Large intestine (tissue), 3 donors: ENCODE measurements around the gene MAPK14. TPM values are rescaled to one million over a fixed set of nuclear protein-coding genes. Genes with fewer than 3 reads are reported as not detected.

Source experiments
- DNase-seq, 2 donors: peaks; one replicate each; pipeline versions ENCODE4 v3.0.0 to v3.0.0-alpha.2; 2013
- H3K27ac ChIP-seq: one replicate; pipeline ENCODE4 v1.5.1; 2013; ENCODE audit warnings: low read length
- H3K27me3 ChIP-seq: 2 replicates; pipeline ENCODE4 v1.6.1; 2013; ENCODE audit warnings: low read length; ENCODE audit not compliant: control insufficient read depth, insufficient read depth
- H3K36me3 ChIP-seq: 2 replicates; pipeline ENCODE4 v1.6.1; 2013; ENCODE audit warnings: low read length; ENCODE audit not compliant: control insufficient read depth, insufficient read depth
- H3K4me1 ChIP-seq: one replicate; pipeline ENCODE4 v1.6.1; 2013; ENCODE audit warnings: low read length; ENCODE audit not compliant: control insufficient read depth, insufficient read depth
- H3K4me3 ChIP-seq: one replicate; pipeline ENCODE4 v1.5.1; 2013; ENCODE audit warnings: low read length
- H3K9me3 ChIP-seq: one replicate; pipeline ENCODE4 v1.6.1; 2013; ENCODE audit warnings: mild to moderate bottlenecking, low read depth, low read length, moderate library complexity; ENCODE audit not compliant: control insufficient read depth
- WGBS: methylation state at CpG from one replicate; pipeline ENCODE4 v1.1.5; 2013; ENCODE audit warnings: low lambda C conversion rate; ENCODE audit not compliant: insufficient coverage; 5-methylcytosine and 5-hydroxymethylcytosine counted together
- polyA plus RNA-seq: library from polyadenylated mRNA; unstranded; fragments of 120-200 nt; gene quantifications from one replicate; pipeline ENCODE4 v1.2.1, GENCODE V29; 2013

The MAPK14 gene
- polyA plus RNA-seq, 1 donor = 74.8 TPM

DNA sequence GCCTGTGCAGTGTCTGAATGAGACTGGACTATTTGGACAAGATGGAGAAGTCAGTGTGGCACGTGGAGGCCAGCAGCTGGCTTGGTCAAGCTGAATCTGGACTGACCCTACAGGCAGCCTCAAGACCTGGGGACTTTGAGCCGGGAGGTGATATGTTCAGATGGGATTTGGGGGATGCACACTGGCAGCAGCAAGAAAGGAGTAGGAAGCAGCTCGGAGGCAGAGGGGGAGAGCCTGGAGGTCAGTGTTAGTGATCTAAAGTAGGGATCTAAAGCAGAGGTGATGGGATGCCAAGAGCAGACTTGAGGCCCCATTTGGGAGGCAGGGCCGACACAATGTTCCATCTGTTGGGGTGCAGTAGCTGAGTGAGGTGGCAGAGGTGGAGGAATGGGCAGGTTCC is 105.5 kb downstream of the MAPK14 start:
- DNase-seq = no peak
- Histone ChIP-seq H3K4me3 (peak overlapping the region; percentile 66), H3K27me3 (no peaks in the 10 kb centered on the region), H3K36me3 (peaks cover 50% of the 10 kb centered on the region), H3K27ac (peak overlapping the region; percentile 99), H3K4me1 (peaks cover 36% of the 10 kb centered on the region), H3K9me3 (no peaks in the 10 kb centered on the region)
- WGBS = 60% methylated on average over 1 of the region's 4 CpGs

DNA sequence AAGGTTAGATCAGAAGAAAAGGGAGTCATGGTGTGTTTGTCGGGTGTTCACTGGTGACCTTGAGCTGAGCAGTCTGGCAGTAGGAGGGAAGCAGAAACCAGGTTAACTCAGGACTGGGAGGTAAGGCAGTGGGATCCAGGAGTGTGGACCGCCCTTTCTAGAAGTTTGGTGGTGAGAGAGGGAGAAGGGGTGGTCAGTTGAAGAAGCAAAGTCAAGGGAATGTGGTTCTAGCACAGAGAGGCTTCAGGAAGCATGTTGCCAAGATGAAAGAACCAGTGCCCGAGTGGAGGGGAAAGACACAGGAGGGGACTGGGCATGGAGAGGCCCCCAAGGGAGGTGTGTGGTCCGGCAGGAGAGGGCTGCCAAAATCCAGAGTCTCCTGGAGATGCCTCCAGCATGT is 106.3 kb downstream of the MAPK14 start:
- H3K36me3 ChIP-seq = peaks cover 58% of the 10 kb centered on the region
- H3K27ac ChIP-seq = peak overlapping the region; percentile 99
- no peaks in the 10 kb centered on the region for H3K27me3 ChIP-seq
- peaks cover 32% of the 10 kb centered on the region for H3K4me1 ChIP-seq
- DNase-seq = no peak
- no peak overlapping the region for H3K4me3 ChIP-seq
- WGBS = 100% methylated on average over 1 of the region's 4 CpGs
- no peaks in the 10 kb centered on the region for H3K9me3 ChIP-seq

DNA sequence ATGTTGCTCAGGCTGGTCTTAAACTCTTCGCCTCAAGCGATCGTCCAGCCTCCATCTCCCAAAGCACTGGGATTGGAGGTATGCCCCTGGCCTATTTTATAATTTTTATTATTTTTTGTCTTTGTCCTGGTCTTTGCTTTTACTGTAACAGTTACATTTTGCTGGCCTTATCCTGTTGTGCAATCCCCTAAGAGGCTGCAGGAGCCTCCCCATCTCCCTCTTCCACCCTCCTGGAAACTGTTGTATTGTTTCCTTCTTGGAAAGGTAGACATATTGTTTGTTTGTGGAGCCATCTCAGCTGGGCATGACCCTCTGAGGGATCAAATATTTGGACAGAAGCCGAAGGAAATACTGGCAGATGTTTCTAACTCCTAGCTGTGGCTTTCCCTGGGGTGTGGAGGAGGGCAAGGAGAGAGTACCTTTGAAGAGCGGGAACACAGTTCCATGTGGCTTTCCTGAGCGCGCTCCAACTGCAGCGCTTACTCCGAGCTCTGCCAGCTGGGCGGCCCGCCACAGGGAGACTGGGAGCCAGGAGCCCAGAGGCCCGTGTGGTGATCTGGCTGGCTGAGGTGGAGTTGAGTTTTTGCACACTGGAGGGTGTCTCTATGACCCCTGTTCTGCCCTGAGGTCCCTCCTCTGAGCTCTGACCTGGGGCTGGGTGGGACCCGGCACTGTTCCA is 107.6 kb downstream of the MAPK14 start:
- Histone ChIP-seq H3K4me1 (peaks cover 32% of the 10 kb centered on the region), H3K4me3 (no peak overlapping the region), H3K9me3 (no peaks in the 10 kb centered on the region), H3K27me3 (no peaks in the 10 kb centered on the region), H3K36me3 (peaks cover 71% of the 10 kb centered on the region), H3K27ac (no peak overlapping the region)
- DNase-seq = no peak
- WGBS = no CpG with 5 or more reads among the region's 13 CpGs

DNA sequence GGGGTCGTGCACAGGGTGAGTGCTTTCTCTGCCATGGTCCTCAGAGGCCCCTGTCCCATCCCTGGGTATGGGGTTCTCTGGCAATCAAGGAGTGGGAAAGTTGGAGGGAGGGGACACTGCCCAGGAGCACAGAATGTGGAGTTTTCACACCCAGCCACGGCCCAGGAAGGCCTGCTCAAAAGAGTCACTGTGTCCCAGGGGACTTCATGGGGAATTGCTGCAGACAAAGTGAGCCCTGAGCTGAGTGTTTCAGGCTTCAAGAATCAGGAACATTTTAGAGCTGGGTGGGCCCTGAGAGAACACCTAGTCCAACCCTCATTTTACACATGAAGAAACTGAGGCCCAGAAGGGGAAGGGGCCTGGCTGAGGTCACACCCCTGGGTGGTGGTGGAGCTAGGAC is 108.4 kb downstream of the MAPK14 start:
- WGBS = no CpG with 5 or more reads among the region's 2 CpGs
- no peak for DNase-seq
- Histone ChIP-seq H3K36me3 (peaks cover 78% of the 10 kb centered on the region), H3K9me3 (no peaks in the 10 kb centered on the region), H3K27ac (no peak overlapping the region), H3K4me3 (no peak overlapping the region), H3K4me1 (peaks cover 32% of the 10 kb centered on the region), H3K27me3 (no peaks in the 10 kb centered on the region)

DNA sequence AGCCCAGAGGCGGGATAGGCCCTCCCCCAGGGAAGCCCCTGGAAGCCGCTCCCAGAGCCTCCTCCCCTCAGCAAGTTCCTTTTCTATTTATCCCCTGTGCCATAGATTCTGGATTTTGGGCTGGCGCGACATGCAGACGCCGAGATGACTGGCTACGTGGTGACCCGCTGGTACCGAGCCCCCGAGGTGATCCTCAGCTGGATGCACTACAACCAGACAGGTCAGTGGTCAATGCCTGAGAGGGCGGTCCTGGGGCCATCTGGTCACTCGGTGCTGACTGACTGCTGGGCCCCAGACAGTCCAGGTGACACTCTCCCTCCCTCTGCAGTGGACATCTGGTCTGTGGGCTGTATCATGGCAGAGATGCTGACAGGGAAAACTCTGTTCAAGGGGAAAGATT is 108.9 kb downstream of the MAPK14 start:
- H3K27ac ChIP-seq = no peak overlapping the region
- H3K4me3 ChIP-seq = no peak overlapping the region
- no peaks in the 10 kb centered on the region for H3K27me3 ChIP-seq
- DNase-seq = no peak
- no peaks in the 10 kb centered on the region for H3K9me3 ChIP-seq
- no CpG with 5 or more reads among the region's 12 CpGs for WGBS
- H3K4me1 ChIP-seq = peaks cover 32% of the 10 kb centered on the region
- peaks cover 78% of the 10 kb centered on the region for H3K36me3 ChIP-seq

DNA sequence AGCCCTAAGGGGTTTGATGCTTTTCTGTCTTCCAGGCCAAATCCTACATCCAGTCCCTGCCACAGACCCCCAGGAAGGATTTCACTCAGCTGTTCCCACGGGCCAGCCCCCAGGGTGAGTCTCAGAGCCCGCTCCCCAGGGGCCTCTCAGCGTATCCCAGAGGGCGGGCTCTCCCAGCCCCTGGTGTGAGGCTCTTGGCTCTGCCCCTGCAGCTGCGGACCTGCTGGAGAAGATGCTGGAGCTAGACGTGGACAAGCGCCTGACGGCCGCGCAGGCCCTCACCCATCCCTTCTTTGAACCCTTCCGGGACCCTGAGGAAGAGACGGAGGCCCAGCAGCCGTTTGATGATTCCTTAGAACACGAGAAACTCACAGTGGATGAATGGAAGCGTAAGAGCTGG is 111.1 kb downstream of the MAPK14 start:
- no CpG with 5 or more reads among the region's 15 CpGs for WGBS
- Histone ChIP-seq H3K27me3 (no peaks in the 10 kb centered on the region), H3K9me3 (no peaks in the 10 kb centered on the region), H3K27ac (no peak overlapping the region), H3K4me3 (no peak overlapping the region), H3K36me3 (peaks cover 68% of the 10 kb centered on the region), H3K4me1 (peaks cover 13% of the 10 kb centered on the region)
- no peak for DNase-seq

DNA sequence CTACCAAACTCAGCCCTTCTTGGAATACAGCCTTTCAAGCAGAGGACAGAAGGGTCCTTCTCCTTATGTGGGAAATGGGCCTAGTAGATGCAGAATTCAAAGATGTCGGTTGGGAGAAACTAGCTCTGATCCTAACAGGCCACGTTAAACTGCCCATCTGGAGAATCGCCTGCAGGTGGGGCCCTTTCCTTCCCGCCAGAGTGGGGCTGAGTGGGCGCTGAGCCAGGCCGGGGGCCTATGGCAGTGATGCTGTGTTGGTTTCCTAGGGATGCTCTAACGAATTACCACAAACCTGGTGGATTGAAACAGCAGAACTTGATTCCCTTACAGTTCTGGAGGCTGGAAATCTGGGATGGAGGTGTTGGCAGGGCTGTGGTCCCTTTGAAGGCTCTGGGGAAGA is 111.8 kb downstream of the MAPK14 start:
- Histone ChIP-seq H3K9me3 (no peaks in the 10 kb centered on the region), H3K27me3 (no peaks in the 10 kb centered on the region), H3K27ac (no peak overlapping the region), H3K4me3 (no peak overlapping the region), H3K4me1 (peaks cover 8% of the 10 kb centered on the region), H3K36me3 (peaks cover 61% of the 10 kb centered on the region)
- DNase-seq = no peak
- WGBS = no CpG with 5 or more reads among the region's 7 CpGs

DNA sequence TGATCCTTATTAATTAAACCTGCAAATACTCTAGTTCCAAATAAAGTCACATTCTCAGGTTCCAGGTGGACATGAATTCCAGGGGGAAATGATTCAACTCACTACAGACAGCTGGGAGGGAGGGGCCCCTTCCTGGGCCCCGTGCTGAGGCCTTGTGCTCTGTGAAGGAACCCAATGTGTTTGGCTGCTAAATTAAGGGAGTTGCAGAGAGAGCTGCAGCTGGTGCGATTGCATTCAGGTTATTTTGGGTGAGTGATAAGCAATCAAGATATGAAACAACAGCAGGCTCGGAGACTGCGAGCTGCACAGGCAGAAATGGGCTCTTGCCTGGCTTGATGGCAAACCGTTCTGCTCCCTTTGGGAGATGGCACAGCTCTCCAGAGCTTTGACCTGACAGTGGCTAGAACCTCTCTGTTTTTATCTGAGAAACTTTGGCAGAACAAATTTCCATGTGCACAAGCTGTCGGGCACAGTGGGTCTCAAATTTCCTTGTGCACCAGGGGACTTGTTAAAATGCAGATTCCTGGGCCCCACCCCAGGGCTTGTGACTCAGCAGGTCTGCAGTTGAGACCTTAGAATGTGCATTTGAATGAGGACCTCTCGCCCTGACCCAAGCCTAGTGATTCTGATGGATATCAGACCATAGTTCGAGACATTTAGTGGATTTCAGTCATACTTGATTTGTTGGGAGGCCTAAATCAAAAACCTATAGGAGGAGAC is 112.5 kb downstream of the MAPK14 start:
- peaks cover 54% of the 10 kb centered on the region for H3K36me3 ChIP-seq

DNA sequence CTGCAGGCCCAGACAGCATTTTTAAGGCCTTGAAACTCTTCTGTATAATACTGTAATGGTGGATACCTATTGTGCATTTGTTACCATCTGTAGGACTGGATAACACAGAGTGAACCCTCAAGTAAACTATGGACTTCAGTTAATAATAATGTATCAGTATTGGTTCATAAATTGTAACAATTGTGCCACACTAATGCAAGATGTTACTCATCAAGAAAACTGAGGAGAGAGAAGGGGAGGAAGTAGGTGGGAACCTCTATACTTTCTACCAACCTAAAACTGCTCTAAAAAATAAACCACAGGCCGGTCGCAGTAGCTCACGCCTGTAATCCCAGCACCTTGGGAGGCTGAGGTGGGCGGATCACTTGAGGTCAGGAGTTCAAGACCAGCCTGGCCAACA is 113.5 kb downstream of the MAPK14 start:
- Histone ChIP-seq H3K9me3 (no peaks in the 10 kb centered on the region), H3K36me3 (peaks cover 45% of the 10 kb centered on the region), H3K27me3 (no peaks in the 10 kb centered on the region), H3K27ac (no peak overlapping the region), H3K4me3 (no peak overlapping the region), H3K4me1 (peaks cover 2% of the 10 kb centered on the region)
- no CpG with 5 or more reads among the region's 4 CpGs for WGBS
- no peak for DNase-seq

More for the DNA sequence above, 112.5 kb downstream of the MAPK14 start:
- Histone ChIP-seq H3K27ac (no peak overlapping the region), H3K4me3 (no peak overlapping the region), H3K4me1 (peaks cover 5% of the 10 kb centered on the region), H3K9me3 (no peaks in the 10 kb centered on the region), H3K27me3 (no peaks in the 10 kb centered on the region)
- no peak for DNase-seq
- no CpG with 5 or more reads among the region's 8 CpGs for WGBS

DNA sequence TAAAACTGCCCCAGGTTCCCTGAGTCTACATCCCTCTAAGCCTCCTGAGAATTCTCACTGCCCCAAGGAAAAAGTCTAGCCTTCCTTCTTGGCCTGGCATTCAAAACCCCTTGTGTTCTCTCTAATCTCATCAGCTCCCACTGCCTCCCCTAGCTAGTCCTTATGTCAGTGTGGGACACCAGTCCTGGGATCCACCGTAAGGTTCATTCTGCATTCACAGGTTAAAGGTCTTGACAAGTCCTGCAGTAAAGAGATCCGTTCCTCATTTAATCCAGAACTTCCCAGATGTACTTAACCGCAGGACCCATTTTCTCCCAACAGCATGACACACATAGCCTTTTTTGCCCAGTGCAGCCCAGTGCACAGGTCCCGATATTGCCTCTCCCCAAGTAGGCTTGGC is 114.4 kb downstream of the MAPK14 start:
- DNase-seq = no peak
- no peaks in the 10 kb centered on the region for H3K27me3 ChIP-seq
- H3K9me3 ChIP-seq = no peaks in the 10 kb centered on the region
- H3K4me1 ChIP-seq = peaks cover 2% of the 10 kb centered on the region
- no peak overlapping the region for H3K4me3 ChIP-seq
- H3K27ac ChIP-seq = no peak overlapping the region
- WGBS = 100% methylated on average over 1 of the region's 4 CpGs
- H3K36me3 ChIP-seq = peaks cover 36% of the 10 kb centered on the region
